ENCODE data around the gene ABCD1.

DNA sequence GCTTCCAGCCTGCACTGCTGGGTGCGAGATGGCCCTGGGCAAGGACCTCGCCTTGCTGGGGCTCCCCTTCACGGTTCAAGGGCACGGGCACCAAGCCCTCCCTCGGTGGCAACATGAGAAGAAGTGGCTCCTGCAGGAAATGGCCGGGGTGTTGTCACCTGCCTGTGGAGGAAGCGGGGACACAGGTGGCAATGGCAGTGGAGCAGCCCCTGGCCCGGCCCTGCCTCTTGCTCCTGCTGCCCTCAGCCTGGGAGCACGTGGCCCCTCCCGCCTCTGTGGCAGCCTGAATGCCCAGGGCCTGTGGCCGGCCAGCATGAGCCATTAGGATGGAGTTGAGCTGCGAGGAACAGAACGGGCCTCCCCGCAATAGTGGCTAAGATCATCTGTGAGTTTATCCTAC lies 16.8 kb downstream of the ABCD1 start:
- TF ChIP-seq, protein P1, sequence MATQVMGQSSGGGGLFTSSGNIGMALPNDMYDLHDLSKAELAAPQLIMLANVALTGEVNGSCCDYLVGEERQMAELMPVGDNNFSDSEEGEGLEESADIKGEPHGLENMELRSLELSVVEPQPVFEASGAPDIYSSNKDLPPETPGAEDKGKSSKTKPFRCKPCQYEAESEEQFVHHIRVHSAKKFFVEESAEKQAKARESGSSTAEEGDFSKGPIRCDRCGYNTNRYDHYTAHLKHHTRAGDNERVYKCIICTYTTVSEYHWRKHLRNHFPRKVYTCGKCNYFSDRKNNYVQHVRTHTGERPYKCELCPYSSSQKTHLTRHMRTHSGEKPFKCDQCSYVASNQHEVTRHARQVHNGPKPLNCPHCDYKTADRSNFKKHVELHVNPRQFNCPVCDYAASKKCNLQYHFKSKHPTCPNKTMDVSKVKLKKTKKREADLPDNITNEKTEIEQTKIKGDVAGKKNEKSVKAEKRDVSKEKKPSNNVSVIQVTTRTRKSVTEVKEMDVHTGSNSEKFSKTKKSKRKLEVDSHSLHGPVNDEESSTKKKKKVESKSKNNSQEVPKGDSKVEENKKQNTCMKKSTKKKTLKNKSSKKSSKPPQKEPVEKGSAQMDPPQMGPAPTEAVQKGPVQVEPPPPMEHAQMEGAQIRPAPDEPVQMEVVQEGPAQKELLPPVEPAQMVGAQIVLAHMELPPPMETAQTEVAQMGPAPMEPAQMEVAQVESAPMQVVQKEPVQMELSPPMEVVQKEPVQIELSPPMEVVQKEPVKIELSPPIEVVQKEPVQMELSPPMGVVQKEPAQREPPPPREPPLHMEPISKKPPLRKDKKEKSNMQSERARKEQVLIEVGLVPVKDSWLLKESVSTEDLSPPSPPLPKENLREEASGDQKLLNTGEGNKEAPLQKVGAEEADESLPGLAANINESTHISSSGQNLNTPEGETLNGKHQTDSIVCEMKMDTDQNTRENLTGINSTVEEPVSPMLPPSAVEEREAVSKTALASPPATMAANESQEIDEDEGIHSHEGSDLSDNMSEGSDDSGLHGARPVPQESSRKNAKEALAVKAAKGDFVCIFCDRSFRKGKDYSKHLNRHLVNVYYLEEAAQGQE (IDR thresholded peaks at IDR 0.05; ENCODE audit: borderline replicate concordance): no peak
- TF ChIP-seq, protein P2, sequence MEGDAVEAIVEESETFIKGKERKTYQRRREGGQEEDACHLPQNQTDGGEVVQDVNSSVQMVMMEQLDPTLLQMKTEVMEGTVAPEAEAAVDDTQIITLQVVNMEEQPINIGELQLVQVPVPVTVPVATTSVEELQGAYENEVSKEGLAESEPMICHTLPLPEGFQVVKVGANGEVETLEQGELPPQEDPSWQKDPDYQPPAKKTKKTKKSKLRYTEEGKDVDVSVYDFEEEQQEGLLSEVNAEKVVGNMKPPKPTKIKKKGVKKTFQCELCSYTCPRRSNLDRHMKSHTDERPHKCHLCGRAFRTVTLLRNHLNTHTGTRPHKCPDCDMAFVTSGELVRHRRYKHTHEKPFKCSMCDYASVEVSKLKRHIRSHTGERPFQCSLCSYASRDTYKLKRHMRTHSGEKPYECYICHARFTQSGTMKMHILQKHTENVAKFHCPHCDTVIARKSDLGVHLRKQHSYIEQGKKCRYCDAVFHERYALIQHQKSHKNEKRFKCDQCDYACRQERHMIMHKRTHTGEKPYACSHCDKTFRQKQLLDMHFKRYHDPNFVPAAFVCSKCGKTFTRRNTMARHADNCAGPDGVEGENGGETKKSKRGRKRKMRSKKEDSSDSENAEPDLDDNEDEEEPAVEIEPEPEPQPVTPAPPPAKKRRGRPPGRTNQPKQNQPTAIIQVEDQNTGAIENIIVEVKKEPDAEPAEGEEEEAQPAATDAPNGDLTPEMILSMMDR (IDR thresholded peaks at IDR 0.05; ENCODE audit: poor library complexity, severe bottlenecking): no peak
- no peak for TF ChIP-seq EZH2 (IDR thresholded peaks at IDR 0.05; ENCODE audit: borderline replicate concordance, insufficient read depth, low read length, poor library complexity, severe bottlenecking)

Measured in neural cell (in vitro differentiated cells).